HCT116 (cell line): ENCODE results near the gene TXNL1. TPM values are rescaled to one million over a fixed set of nuclear protein-coding genes. Genes with fewer than 3 reads are reported as not detected.

Source experiments
- ATAC-seq: fragments of 200-7000 bp; cut with Tn5 transposase; 2 replicates; pipeline ENCODE4 v1.9.1; 2020; ENCODE audit warnings: mild to moderate bottlenecking, moderate library complexity
- BruUV-seq: library from RNA; stranded (reverse); fragments of 400-500 nt; replicated peaks from 2 replicates; lab custom pipeline; 2021; lab: Mats Ljungman, UMichigan
- CTCF ChIA-PET: fragments of 300-600 bp; sonication (Branson Sonifier 250); formaldehyde crosslinking; loops from one replicate; lab custom pipeline; 2021; ENCODE audit warnings: antibody characterized with exemption; lab: Charles Lee
- POLR2A ChIA-PET: fragments of 300-600, 350-600 bp; sonication (Branson Sonifier 250); formaldehyde crosslinking; loops from one replicate; lab custom pipeline; 2021; ENCODE audit warnings: antibody characterized with exemption; lab: Charles Lee
- RAD21 ChIA-PET, 2 experiments: fragments of 300-600 bp; sonication (Branson Sonifier 250); formaldehyde crosslinking; loops; one replicate each; lab custom pipeline; 2023; ENCODE audit warnings: low total read pairs in 2 of 2; ENCODE audit not compliant: uncharacterized antibody in 2 of 2, unreplicated experiment in 2 of 2, low non-redundant PET in 1 of 2; lab: Charles Lee
- DNase-seq: peaks from one replicate; pipeline ENCODE4 v3.0.0-alpha.2; 2010; ENCODE audit warnings: low read depth, low spot score
- H2AFZ ChIP-seq: fragments of 200-600 bp; shearing (Covaris generic), sonication (generic); 2 replicates; pipeline ENCODE4 v1.6.1; 2017; ENCODE audit warnings: low read depth, mixed run types, mixed read lengths, antibody characterized with exemption, low read length; ENCODE audit not compliant: poor library complexity, severe bottlenecking
- H3K27ac ChIP-seq: 2 replicates; pipeline ENCODE4 v1.5.1; 2012; ENCODE audit warnings: low read depth, low read length
- H3K27me3 ChIP-seq: fragments of 200-600 bp; sonication (generic); 2 replicates; pipeline ENCODE4 v1.6.1; 2016; ENCODE audit warnings: mixed run types, low read length, mixed read lengths; ENCODE audit not compliant: insufficient read depth
- H3K36me3 ChIP-seq, 2 experiments: fragments of 200-500 bp in 1 of 2; fragments of 200-600 bp in 1 of 2; sonication (Bioruptor generic) in 1 of 2; sonication (generic) in 1 of 2; 2 replicates each; pipeline versions ENCODE4 v1.5.1 to v1.6.1; 2014 to 2016; ENCODE audit warnings: low read length in 2 of 2, inconsistent platforms in 1 of 2, mixed read lengths in 1 of 2, mixed run types in 1 of 2; ENCODE audit not compliant: insufficient read depth in 2 of 2, control insufficient read depth in 1 of 2
- H3K4me1 ChIP-seq, 2 experiments: fragments of 200-600 bp in 1 of 2; sonication (generic) in 1 of 2; 2 replicates each; pipeline versions ENCODE4 v1.5.1 to v1.6.1; 2012 to 2017; ENCODE audit warnings: low read length in 2 of 2, inconsistent platforms in 1 of 2, mild to moderate bottlenecking in 1 of 2, mixed read lengths in 1 of 2, mixed run types in 1 of 2, moderate library complexity in 1 of 2; ENCODE audit not compliant: insufficient read depth in 2 of 2, control insufficient read depth in 1 of 2
- H3K4me2 ChIP-seq: fragments of 200-600 bp; sonication (generic); 2 replicates; pipeline ENCODE4 v1.6.1; 2017; ENCODE audit warnings: mixed run types, low read length, mixed read lengths
- H3K4me3 ChIP-seq, 2 experiments: fragments of 200-600 bp in 1 of 2; sonication (generic) in 1 of 2; replicated peaks in 1 of 2; 2 replicates each; pipeline ENCODE4 v1.5.1; 2011 to 2016; ENCODE audit warnings: low read length in 2 of 2, control low read depth in 1 of 2, low read depth in 1 of 2, mild to moderate bottlenecking in 1 of 2, mixed read lengths in 1 of 2, mixed run types in 1 of 2
- H3K79me2 ChIP-seq: fragments of 200-600 bp; sonication (generic); 2 replicates; pipeline ENCODE4 v1.6.1; 2017; ENCODE audit warnings: mild to moderate bottlenecking, mixed run types, low read length, moderate library complexity, mixed read lengths; ENCODE audit not compliant: insufficient read depth
- H3K9ac ChIP-seq: fragments of 200-600 bp; sonication (generic); 2 replicates; pipeline ENCODE4 v1.6.1; 2016; ENCODE audit warnings: low read length, mixed read lengths
- H3K9me2 ChIP-seq: fragments of 200-600 bp; sonication (generic), shearing (Covaris generic); 2 replicates; pipeline ENCODE4 v1.6.1; 2017; ENCODE audit warnings: mixed run types, mild to moderate bottlenecking, moderate library complexity; ENCODE audit not compliant: insufficient read depth
- H3K9me3 ChIP-seq, 2 experiments: fragments of 200-500 bp in 1 of 2; fragments of 200-600 bp in 1 of 2; sonication (Bioruptor generic) in 1 of 2; sonication (generic) in 1 of 2; 2 replicates each; pipeline ENCODE4 v1.6.1; 2014 to 2017; ENCODE audit warnings: low read length in 2 of 2, mixed read lengths in 2 of 2, inconsistent platforms in 1 of 2, low read depth in 1 of 2, mild to moderate bottlenecking in 1 of 2, mixed run types in 1 of 2, moderate library complexity in 1 of 2; ENCODE audit not compliant: control insufficient read depth in 1 of 2, insufficient read depth in 1 of 2
- H4K20me1 ChIP-seq: fragments of 200-600 bp; sonication (generic), shearing (Covaris generic); 2 replicates; pipeline ENCODE4 v1.6.1; 2017; ENCODE audit warnings: mixed run types, mild to moderate bottlenecking, moderate library complexity; ENCODE audit not compliant: insufficient read depth
- CBX3 ChIP-seq: IDR thresholded peaks from 2 replicates; pipeline ENCODE4 v1.6.1; 2012; ENCODE audit warnings: low read depth
- CEBPB ChIP-seq: IDR thresholded peaks from 2 replicates; pipeline ENCODE4 v1.6.1; 2012; ENCODE audit warnings: low read depth
- EGR1 ChIP-seq: IDR thresholded peaks from 2 replicates; pipeline ENCODE4 v1.6.1; 2012; ENCODE audit warnings: low read depth
- ELF1 ChIP-seq: IDR thresholded peaks from 2 replicates; pipeline ENCODE4 v1.6.1; 2012; ENCODE audit warnings: low read depth, borderline replicate concordance
- EZH2 ChIP-seq: fragments of 200-600 bp; sonication (generic); IDR thresholded peaks from 2 replicates; pipeline ENCODE4 v1.6.1; 2017; ENCODE audit warnings: antibody characterized with exemption, mixed run types
- EZH2phosphoT487 ChIP-seq: fragments of 200-600 bp; IDR thresholded peaks from 2 replicates; pipeline ENCODE4 v1.6.1; 2018; ENCODE audit warnings: antibody characterized with exemption, borderline replicate concordance
- FOSL1 ChIP-seq: IDR thresholded peaks from 2 replicates; pipeline ENCODE4 v1.6.1; 2012; ENCODE audit warnings: low read depth
- JUND ChIP-seq: IDR thresholded peaks from 2 replicates; pipeline ENCODE4 v1.6.1; 2012
- POLR2A ChIP-seq: IDR thresholded peaks from 2 replicates; pipeline ENCODE4 v1.7.0; 2011; ENCODE audit warnings: borderline replicate concordance; ENCODE audit not compliant: insufficient read depth, insufficient read length; ENCODE audit errors: extremely low read depth
- POLR2AphosphoS5 ChIP-seq: IDR thresholded peaks from 2 replicates; pipeline ENCODE4 v1.6.1; 2011; ENCODE audit warnings: mild to moderate bottlenecking, low read depth, low read length, moderate library complexity
- RAD21 ChIP-seq: IDR thresholded peaks from 2 replicates; pipeline ENCODE4 v1.6.1; 2012; ENCODE audit warnings: low read depth, mild to moderate bottlenecking
- REST ChIP-seq: IDR thresholded peaks from 2 replicates; pipeline ENCODE4 v1.6.1; 2012; ENCODE audit warnings: low read depth
- SP1 ChIP-seq: IDR thresholded peaks from 2 replicates; pipeline ENCODE4 v1.6.1; 2012; ENCODE audit warnings: low read depth
- SRF ChIP-seq: IDR thresholded peaks from 2 replicates; pipeline ENCODE4 v1.6.1; 2012; ENCODE audit warnings: low read depth
- TCF7L2 ChIP-seq: IDR thresholded peaks from 2 replicates; pipeline ENCODE4 v1.7.0; 2011; ENCODE audit warnings: borderline replicate concordance, inconsistent platforms; ENCODE audit not compliant: insufficient read depth, insufficient read length; ENCODE audit errors: extremely low read depth
- YY1 ChIP-seq: IDR thresholded peaks from 2 replicates; pipeline ENCODE4 v1.6.1; 2011; ENCODE audit warnings: low read length, low read depth, moderate library complexity, mild to moderate bottlenecking; ENCODE audit not compliant: insufficient replicate concordance; ENCODE audit errors: extremely low read depth
- ZFX ChIP-seq: fragments of 450-650 bp; IDR thresholded peaks from 2 replicates; pipeline ENCODE4 v1.6.1; 2017
- intact Hi-C: fragments of 100-400 bp; cut with micrococcal nuclease; formaldehyde crosslinking; loops from 2 replicates; pipeline ENCODE4 v1.10.0; 2022
- total RNA-seq: library from RNA; stranded (reverse); gene quantifications from one replicate; pipeline ENCODE4 v1.2.1, GENCODE V29; 2021; ENCODE audit not compliant: unreplicated experiment
- TF ChIP-seq, protein P1 (sequence below), 3 experiments: fragments of 200-600 bp in 1 of 3; sonication (generic) in 1 of 3; IDR thresholded peaks in 2 of 3; conservative IDR thresholded peaks in 1 of 3; 2 replicates each; pipeline ENCODE4 v1.5.1; 2012 to 2017; ENCODE audit warnings: low read depth in 2 of 3, low read length in 2 of 3, antibody characterized with exemption in 1 of 3, borderline replicate concordance in 1 of 3, control low read depth in 1 of 3, mild to moderate bottlenecking in 1 of 3, mixed read lengths in 1 of 3, mixed run types in 1 of 3, moderate library complexity in 1 of 3; ENCODE audit not compliant: insufficient read depth in 1 of 3
- TF ChIP-seq, protein P2 (sequence below): IDR thresholded peaks from 2 replicates; pipeline ENCODE4 v1.6.1; 2012

TXNL1 gene
- total RNA-seq, 1 experiment from 2014 or later, result 86.5 TPM

DNA sequence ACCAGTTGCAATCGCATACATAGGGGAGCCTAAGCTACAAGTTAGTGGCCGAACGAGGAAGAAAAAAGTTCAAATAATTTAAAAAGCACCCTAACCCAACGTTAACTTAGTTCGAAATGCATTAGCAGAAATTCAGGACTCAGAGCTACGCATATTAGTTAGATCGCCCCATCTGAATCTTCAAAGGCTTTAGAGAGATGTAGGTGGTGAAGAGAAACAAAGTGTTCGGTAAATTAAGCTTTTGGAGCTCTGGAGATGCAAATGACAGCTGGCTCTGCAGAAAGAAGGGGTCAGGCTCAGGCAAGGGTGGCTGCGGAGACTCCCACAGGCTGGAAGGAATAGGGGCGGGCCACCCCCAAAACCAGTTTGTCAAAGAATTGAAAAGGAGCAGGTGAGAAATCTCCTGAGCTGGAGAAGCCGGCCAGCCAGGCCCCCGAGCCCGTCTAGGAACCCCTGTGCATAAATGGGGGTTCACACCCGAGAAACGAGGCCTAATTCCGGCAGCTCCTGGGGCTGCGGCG, 621 bp downstream of the TXNL1 start:
- Histone ChIP-seq H3K9ac (peak overlapping the region; percentile 98), H3K9me2 (no peaks in the 10 kb centered on the region), H3K79me2 (peaks cover 56% of the 10 kb centered on the region), H4K20me1 (peaks cover 19% of the 10 kb centered on the region; the same call in 1 of the 2 replicates), H3K4me2 (peak overlapping the region; percentile 84), H3K27me3 (no peaks in the 10 kb centered on the region), H3K4me3 (peak overlapping the region; percentile 82 to 96), H2AFZ (no peak overlapping the region), H3K36me3 (0 out of 4 replicates have a peak, but pooled peaks cover 3 to 6% of the 10 kb centered on the region in 2 experiments), H3K9me3 (no peaks in the 10 kb centered on the region), H3K4me1 (peaks cover 10 to 26% of the 10 kb centered on the region in 2 experiments; a peak in 3 of 4 replicates), H3K27ac (peak overlapping the region; percentile 77)
- TF ChIP-seq, protein P1, sequence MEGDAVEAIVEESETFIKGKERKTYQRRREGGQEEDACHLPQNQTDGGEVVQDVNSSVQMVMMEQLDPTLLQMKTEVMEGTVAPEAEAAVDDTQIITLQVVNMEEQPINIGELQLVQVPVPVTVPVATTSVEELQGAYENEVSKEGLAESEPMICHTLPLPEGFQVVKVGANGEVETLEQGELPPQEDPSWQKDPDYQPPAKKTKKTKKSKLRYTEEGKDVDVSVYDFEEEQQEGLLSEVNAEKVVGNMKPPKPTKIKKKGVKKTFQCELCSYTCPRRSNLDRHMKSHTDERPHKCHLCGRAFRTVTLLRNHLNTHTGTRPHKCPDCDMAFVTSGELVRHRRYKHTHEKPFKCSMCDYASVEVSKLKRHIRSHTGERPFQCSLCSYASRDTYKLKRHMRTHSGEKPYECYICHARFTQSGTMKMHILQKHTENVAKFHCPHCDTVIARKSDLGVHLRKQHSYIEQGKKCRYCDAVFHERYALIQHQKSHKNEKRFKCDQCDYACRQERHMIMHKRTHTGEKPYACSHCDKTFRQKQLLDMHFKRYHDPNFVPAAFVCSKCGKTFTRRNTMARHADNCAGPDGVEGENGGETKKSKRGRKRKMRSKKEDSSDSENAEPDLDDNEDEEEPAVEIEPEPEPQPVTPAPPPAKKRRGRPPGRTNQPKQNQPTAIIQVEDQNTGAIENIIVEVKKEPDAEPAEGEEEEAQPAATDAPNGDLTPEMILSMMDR (IDR thresholded peaks at IDR 0.05 in 2 of 3, conservative IDR thresholded peaks at IDR 0.05 in 1 of 3; ENCODE audit: borderline replicate concordance in 1 of 3, insufficient read depth in 1 of 3, low read depth in 2 of 3, low read length in 2 of 3), result no peak
- TF ChIP-seq TCF7L2 (no peak), ELF1 (no peak), EGR1 (no peak), EZH2phosphoT487 (no peak), YY1 (no peak), POLR2AphosphoS5 (no peak), FOSL1 (no peak), REST (no peak), ZFX (no peak), SRF (no peak), JUND (no peak), EZH2 (no peak), SP1 (no peak), CEBPB (no peak), RAD21 (no peak), CBX3 (no peak), POLR2A (no peak)
- TF ChIP-seq, protein P2, sequence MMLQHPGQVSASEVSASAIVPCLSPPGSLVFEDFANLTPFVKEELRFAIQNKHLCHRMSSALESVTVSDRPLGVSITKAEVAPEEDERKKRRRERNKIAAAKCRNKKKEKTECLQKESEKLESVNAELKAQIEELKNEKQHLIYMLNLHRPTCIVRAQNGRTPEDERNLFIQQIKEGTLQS, result no peak
- intact Hi-C loops, result no loop called here
- ChIA-PET CTCF (no interaction called here), POLR2A (interaction anchor here (0.7 to 1.7 kb wide), 3 partner anchors 11 to 14 kb away, joined by 3 to 6 read pairs (median 5); partner anchors contain the start of gene WDR7), RAD21 (no interaction called here)
- DNase-seq (no peak), ATAC-seq (peak; percentile 14; the same call in 1 of the 2 replicates)
- no TSS peak for BruUV-seq
